ENCODE measurements around the gene GLMN.

The GLMN gene

DNA sequence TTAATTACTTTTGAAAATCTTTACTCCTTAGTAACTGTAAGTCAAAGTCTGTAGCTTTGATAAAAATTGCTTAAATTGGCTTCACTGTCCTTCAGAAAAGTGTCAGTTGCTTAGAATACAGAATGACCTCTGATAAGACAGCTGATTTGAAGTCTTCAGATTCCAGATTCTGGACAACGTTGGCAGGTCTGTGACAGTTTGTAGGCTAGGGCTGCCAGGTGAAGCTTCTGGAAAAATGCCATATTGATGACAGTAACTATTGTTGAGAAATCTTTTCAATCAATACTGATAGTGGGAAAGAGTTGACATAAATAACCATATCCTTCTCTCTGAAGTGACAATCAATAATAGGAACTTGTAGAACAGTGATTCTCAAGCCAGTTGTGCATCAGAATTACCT, 41.4 kb upstream of the GLMN start:
- no peak for TF ChIP-seq SIN3A (IDR thresholded peaks at IDR 0.05; ENCODE audit: borderline replicate concordance, insufficient read depth, low read length)
- TF ChIP-seq POLR2AphosphoS5 (IDR thresholded peaks at IDR 0.05; ENCODE audit: low read depth, low read length), result no peak
- TF ChIP-seq, protein P1, sequence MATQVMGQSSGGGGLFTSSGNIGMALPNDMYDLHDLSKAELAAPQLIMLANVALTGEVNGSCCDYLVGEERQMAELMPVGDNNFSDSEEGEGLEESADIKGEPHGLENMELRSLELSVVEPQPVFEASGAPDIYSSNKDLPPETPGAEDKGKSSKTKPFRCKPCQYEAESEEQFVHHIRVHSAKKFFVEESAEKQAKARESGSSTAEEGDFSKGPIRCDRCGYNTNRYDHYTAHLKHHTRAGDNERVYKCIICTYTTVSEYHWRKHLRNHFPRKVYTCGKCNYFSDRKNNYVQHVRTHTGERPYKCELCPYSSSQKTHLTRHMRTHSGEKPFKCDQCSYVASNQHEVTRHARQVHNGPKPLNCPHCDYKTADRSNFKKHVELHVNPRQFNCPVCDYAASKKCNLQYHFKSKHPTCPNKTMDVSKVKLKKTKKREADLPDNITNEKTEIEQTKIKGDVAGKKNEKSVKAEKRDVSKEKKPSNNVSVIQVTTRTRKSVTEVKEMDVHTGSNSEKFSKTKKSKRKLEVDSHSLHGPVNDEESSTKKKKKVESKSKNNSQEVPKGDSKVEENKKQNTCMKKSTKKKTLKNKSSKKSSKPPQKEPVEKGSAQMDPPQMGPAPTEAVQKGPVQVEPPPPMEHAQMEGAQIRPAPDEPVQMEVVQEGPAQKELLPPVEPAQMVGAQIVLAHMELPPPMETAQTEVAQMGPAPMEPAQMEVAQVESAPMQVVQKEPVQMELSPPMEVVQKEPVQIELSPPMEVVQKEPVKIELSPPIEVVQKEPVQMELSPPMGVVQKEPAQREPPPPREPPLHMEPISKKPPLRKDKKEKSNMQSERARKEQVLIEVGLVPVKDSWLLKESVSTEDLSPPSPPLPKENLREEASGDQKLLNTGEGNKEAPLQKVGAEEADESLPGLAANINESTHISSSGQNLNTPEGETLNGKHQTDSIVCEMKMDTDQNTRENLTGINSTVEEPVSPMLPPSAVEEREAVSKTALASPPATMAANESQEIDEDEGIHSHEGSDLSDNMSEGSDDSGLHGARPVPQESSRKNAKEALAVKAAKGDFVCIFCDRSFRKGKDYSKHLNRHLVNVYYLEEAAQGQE (IDR thresholded peaks at IDR 0.05; ENCODE audit: insufficient read depth in 1 of 2, low read depth in 2 of 2, low read length in 2 of 2), result no peak
- TF ChIP-seq FOXP2 (optimal IDR thresholded peaks at IDR 0.05; ENCODE audit: borderline replicate concordance, extremely low read depth, extremely low read length, insufficient read depth), result no peak
- TF ChIP-seq TAF1 (IDR thresholded peaks at IDR 0.05; ENCODE audit: borderline replicate concordance, insufficient read depth, low read length), result no peak

DNA sequence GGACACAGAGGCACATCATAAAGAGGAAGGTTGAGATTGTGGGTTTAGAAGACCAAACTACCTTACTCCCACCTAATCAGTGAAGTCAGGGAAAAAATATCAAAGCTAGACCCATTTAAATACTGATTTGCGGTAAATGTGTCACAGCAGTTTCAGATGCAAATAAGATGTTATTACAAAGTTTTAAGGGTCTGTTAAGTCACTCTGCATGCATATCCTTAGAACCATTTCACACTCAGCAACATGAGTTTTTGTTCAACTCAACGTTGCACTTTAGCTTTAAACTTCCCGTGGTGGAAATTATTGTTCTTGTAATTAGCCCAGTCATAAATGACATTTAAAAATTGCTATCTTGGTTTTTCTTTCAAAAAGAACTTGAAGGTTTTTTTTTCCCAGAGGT, 34.9 kb upstream of the GLMN start:
- TF ChIP-seq FOXP2 (optimal IDR thresholded peaks at IDR 0.05; ENCODE audit: borderline replicate concordance, extremely low read depth, extremely low read length, insufficient read depth) (no peak), POLR2AphosphoS5 (IDR thresholded peaks at IDR 0.05; ENCODE audit: low read depth, low read length) (no peak)
- TF ChIP-seq, protein P1 (IDR thresholded peaks at IDR 0.05; ENCODE audit: insufficient read depth in 1 of 2, low read depth in 2 of 2, low read length in 2 of 2), result no peak

- TF ChIP-seq, protein P1 (IDR thresholded peaks at IDR 0.05; ENCODE audit: insufficient read depth in 1 of 2, low read depth in 2 of 2, low read length in 2 of 2), result no peak
- TF ChIP-seq FOXP2 (optimal IDR thresholded peaks at IDR 0.05; ENCODE audit: borderline replicate concordance, extremely low read depth, extremely low read length, insufficient read depth) (no peak), TAF1 (IDR thresholded peaks at IDR 0.05; ENCODE audit: borderline replicate concordance, insufficient read depth, low read length) (no peak), SIN3A (IDR thresholded peaks at IDR 0.05; ENCODE audit: borderline replicate concordance, insufficient read depth, low read length) (no peak)
Measured at GRCh38 chr1:92329347-92330129, 30.8 kb upstream of the GLMN start.

GRCh38 chr1:92327794-92328193, 29.0 kb upstream of the GLMN start:
- TF ChIP-seq, protein P1 (IDR thresholded peaks at IDR 0.05; ENCODE audit: insufficient read depth in 1 of 2, low read depth in 2 of 2, low read length in 2 of 2), result no peak
- TF ChIP-seq FOXP2 (optimal IDR thresholded peaks at IDR 0.05; ENCODE audit: borderline replicate concordance, extremely low read depth, extremely low read length, insufficient read depth), result no peak
- no peak for TF ChIP-seq SIN3A (IDR thresholded peaks at IDR 0.05; ENCODE audit: borderline replicate concordance, insufficient read depth, low read length)
- TF ChIP-seq POLR2AphosphoS5 (IDR thresholded peaks at IDR 0.05; ENCODE audit: low read depth, low read length), result no peak
- no peak for TF ChIP-seq TAF1 (IDR thresholded peaks at IDR 0.05; ENCODE audit: borderline replicate concordance, insufficient read depth, low read length)
